ENCODE data around the gene IGFBP5. TPM values are rescaled to one million over a fixed set of nuclear protein-coding genes. Genes with fewer than 3 reads are reported as not detected.

The IGFBP5 gene, protein sequence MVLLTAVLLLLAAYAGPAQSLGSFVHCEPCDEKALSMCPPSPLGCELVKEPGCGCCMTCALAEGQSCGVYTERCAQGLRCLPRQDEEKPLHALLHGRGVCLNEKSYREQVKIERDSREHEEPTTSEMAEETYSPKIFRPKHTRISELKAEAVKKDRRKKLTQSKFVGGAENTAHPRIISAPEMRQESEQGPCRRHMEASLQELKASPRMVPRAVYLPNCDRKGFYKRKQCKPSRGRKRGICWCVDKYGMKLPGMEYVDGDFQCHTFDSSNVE
- total RNA-seq (2022) (not detected in 2 replicates), Bru-seq, nascent RNA (percentile 10 among the genes with signal in this experiment), BruChase-seq, experiment 1, labeled RNA remaining after a 6-hour chase (percentile 7 among the genes with signal in this experiment), BruChase-seq, experiment 2, labeled RNA remaining after a 2-hour chase (percentile 4 among the genes with signal in this experiment)
- long read RNA-seq = 0 reads

DNA sequence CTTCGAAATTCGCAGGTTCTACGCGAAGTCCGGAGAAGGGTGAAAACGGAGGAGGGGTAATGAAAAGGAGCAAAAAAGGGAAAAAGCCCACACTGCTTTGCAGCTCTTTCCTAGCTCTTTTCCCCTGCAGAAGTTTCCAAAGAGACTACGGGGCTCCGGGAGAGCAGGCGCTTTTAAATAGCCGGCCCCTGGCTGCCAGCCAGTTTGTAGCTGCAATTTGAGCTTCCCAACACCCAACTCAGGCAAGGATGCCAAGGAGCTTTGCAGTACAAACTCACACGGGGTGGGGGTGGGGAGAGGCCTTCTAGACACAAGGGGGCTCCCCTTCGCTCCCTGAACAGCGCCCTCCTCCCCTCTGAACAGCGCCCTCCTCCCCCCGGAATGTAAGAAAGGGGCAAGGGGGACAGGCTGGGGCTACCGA lies at the start of gene IGFBP5:
Gene IGFBP5 (minus strand): TSS at position 149 of the 421 bp plus-strand sequence. CDS start 774 bp downstream, outside the sequence.
- CTCF ChIA-PET = interaction anchor here (0.6 to 6.4 kb wide), 23 partner anchors 12 to 1044 kb away, joined by 3 to 62 read pairs (median 4); no protein-coding TSS in a partner anchor
- peak; percentile 85 for DNase-seq (ENCODE audit: unreplicated experiment)
- Mint-ChIP-seq H3K36me3 (ENCODE audit: insufficient read depth, unreplicated experiment) (no peaks in the 10 kb centered on the region), H3K27me3 (ENCODE audit: insufficient read depth, unreplicated experiment) (no peaks in the 10 kb centered on the region), H3K4me3 (ENCODE audit: unreplicated experiment) (no peak within 1 kb of the TSS), H3K27ac (ENCODE audit: low read depth, unreplicated experiment) (peak within 1 kb of the TSS; percentile 25), H3K9me3 (ENCODE audit: unreplicated experiment) (no peaks in the 10 kb centered on the region), H3K4me1 (ENCODE audit: insufficient read depth, unreplicated experiment) (peaks cover 33% of the 10 kb centered on the region)
- no TSS peak for BruUV-seq (replicated peaks)
- intact Hi-C loops (cut with micrococcal nuclease) = loop anchor here (5.0 kb wide), 1 partner anchor 82 kb away; no protein-coding TSS in a partner anchor
- POLR2A ChIA-PET = interaction anchor here (0.6 kb wide), 1 partner anchor 165 kb away, joined by 3 read pairs; no protein-coding TSS in a partner anchor
- TF ChIP-seq, protein P1, sequence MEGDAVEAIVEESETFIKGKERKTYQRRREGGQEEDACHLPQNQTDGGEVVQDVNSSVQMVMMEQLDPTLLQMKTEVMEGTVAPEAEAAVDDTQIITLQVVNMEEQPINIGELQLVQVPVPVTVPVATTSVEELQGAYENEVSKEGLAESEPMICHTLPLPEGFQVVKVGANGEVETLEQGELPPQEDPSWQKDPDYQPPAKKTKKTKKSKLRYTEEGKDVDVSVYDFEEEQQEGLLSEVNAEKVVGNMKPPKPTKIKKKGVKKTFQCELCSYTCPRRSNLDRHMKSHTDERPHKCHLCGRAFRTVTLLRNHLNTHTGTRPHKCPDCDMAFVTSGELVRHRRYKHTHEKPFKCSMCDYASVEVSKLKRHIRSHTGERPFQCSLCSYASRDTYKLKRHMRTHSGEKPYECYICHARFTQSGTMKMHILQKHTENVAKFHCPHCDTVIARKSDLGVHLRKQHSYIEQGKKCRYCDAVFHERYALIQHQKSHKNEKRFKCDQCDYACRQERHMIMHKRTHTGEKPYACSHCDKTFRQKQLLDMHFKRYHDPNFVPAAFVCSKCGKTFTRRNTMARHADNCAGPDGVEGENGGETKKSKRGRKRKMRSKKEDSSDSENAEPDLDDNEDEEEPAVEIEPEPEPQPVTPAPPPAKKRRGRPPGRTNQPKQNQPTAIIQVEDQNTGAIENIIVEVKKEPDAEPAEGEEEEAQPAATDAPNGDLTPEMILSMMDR (IDR thresholded peaks at IDR 0.05; ENCODE audit: unreplicated experiment) = no peak

DNA sequence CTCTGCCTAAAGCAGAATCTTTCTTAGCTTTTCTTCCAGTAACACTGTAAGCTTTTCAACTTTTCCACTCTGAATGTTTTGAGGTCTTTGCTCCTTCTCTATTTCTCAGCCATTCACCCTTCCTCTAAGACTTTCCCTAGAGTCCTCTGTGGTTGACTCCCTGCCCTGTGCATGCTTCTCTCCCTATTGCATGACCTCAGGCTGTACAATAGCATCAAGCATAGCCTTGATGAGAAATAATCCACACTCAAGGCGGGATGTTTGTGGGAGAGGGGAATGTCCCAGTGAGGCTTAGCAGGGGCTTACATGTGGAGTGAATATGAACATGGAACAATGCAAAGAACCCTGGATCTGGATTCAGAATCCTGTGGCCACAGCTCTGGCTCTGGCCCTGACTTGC lies 48.4 kb upstream of the IGFBP5 start:
- TF ChIP-seq, protein P1 (IDR thresholded peaks at IDR 0.05; ENCODE audit: unreplicated experiment) = no peak
- POLR2A ChIA-PET = interaction anchor here (0.7 to 0.9 kb wide), 2 partner anchors 29 to 223 kb away, joined by 3 read pairs; no protein-coding TSS in a partner anchor
- BruUV-seq (replicated peaks) = no TSS peak
- Mint-ChIP-seq H3K36me3 (ENCODE audit: insufficient read depth, unreplicated experiment) (no peaks in the 10 kb centered on the region), H3K27me3 (ENCODE audit: insufficient read depth, unreplicated experiment) (peaks cover 25% of the 10 kb centered on the region), H3K4me1 (ENCODE audit: insufficient read depth, unreplicated experiment) (no peaks in the 10 kb centered on the region), H3K9me3 (ENCODE audit: unreplicated experiment) (peaks cover 4% of the 10 kb centered on the region), H3K4me3 (ENCODE audit: unreplicated experiment) (no peak overlapping the region), H3K27ac (ENCODE audit: low read depth, unreplicated experiment) (no peak overlapping the region)
- no peak for DNase-seq (ENCODE audit: unreplicated experiment)
- CTCF ChIA-PET = interaction anchor here (0.5 kb wide), 1 partner anchor 422 kb away, joined by 3 read pairs; no protein-coding TSS in a partner anchor
- intact Hi-C loops (cut with micrococcal nuclease) = no loop called here

DNA sequence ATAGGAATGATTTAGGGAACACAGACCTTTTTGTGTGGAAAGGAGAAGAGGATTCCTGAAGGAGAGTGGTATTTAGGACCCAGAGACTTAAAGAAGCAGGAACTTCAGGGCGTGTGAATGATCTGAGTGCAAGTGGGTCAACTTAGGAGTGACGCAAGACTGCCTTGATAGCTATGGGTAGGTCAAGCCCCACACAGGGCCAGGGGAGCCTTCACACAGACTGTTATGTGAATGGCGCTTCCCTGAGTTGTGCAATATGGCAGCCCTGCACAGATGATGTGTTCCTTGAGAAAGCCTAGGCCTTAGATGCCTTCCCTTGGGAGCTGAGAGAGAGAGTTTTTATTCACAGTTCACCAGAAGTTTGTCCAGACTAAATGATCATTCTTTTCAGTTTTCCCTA lies 47.1 kb upstream of the IGFBP5 start:
- Mint-ChIP-seq H3K27me3 (ENCODE audit: insufficient read depth, unreplicated experiment) (peaks cover 24% of the 10 kb centered on the region), H3K4me3 (ENCODE audit: unreplicated experiment) (no peak overlapping the region), H3K27ac (ENCODE audit: low read depth, unreplicated experiment) (no peak overlapping the region), H3K9me3 (ENCODE audit: unreplicated experiment) (no peaks in the 10 kb centered on the region), H3K36me3 (ENCODE audit: insufficient read depth, unreplicated experiment) (no peaks in the 10 kb centered on the region), H3K4me1 (ENCODE audit: insufficient read depth, unreplicated experiment) (no peaks in the 10 kb centered on the region)
- TF ChIP-seq, protein P1 (IDR thresholded peaks at IDR 0.05; ENCODE audit: unreplicated experiment) = no peak
- ChIA-PET CTCF (interaction anchor here (0.6 kb wide), 2 partner anchors 179 to 201 kb away, joined by 4 read pairs; no protein-coding TSS in a partner anchor), POLR2A (no interaction called here)
- intact Hi-C loops (cut with micrococcal nuclease) = no loop called here
- no peak for DNase-seq (ENCODE audit: unreplicated experiment)
- no TSS peak for BruUV-seq (replicated peaks)

DNA sequence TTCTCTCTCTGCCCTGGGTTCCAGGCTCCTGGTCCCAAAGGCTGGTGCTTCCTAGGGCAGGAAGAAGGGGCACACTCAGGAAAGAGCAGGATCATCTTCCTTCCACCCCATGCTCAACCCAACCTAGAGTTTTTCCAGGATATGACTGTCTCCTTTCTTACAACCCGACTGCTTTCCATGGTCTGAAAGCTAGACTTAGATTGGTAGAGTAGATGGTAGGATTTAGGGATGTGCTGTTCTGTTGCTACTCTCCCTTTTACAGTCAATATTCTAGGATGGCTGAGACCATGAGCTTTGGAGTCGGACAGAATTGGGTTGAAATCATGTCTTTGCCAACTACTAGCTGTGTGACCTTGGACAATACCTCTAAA lies 45.9 kb upstream of the IGFBP5 start:
- H3K27me3 Mint-ChIP-seq (ENCODE audit: insufficient read depth, unreplicated experiment) = peaks cover 24% of the 10 kb centered on the region
- POLR2A ChIA-PET = interaction anchor here (0.7 to 1.0 kb wide), 2 partner anchors 19 to 23 kb away, joined by 3 read pairs; no protein-coding TSS in a partner anchor

More for the DNA sequence above, 45.9 kb upstream of the IGFBP5 start:
- TF ChIP-seq, protein P1 (IDR thresholded peaks at IDR 0.05; ENCODE audit: unreplicated experiment) = no peak
- Mint-ChIP-seq H3K27ac (ENCODE audit: low read depth, unreplicated experiment) (no peak overlapping the region), H3K4me1 (ENCODE audit: insufficient read depth, unreplicated experiment) (no peaks in the 10 kb centered on the region), H3K36me3 (ENCODE audit: insufficient read depth, unreplicated experiment) (no peaks in the 10 kb centered on the region), H3K4me3 (ENCODE audit: unreplicated experiment) (no peak overlapping the region), H3K9me3 (ENCODE audit: unreplicated experiment) (no peaks in the 10 kb centered on the region)
- no TSS peak for BruUV-seq (replicated peaks)
- CTCF ChIA-PET = no interaction called here
- DNase-seq (ENCODE audit: unreplicated experiment) = no peak
- intact Hi-C loops (cut with micrococcal nuclease) = no loop called here

All from MCF 10A (cell line).